Measurements from ENCODE around the gene PPARG.
"Not testable (repeated sequence)": the region's sequence is repeated elsewhere in the genome, so short reads cannot be mapped to it uniquely, and the experiment has no call there.

DNA sequence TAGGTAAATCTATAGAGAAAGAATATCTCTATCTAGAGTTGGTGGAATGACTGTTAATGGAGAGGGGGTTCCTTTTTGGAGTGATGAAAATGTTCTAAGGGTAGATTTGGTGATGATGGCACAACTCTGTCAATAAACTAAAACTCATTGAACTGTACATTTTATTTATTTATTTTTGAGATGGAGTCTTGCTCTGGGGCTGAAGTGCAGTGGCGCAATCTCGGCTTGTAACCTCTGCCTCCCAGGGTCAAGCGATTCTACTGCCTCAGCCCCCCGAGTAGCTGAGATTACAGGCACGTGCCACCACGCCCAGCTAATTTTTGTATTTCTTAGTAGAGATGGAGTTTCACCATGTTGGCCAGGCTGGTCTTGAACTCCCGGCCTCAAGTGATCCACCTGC is 3.1 kb upstream of the PPARG start:
- TF ChIP-seq EP300, POLR2A (IDR thresholded peaks at IDR 0.05): not testable (repeated sequence)
